ENCODE data around the gene SBSN.

- TF ChIP-seq, protein P1, sequence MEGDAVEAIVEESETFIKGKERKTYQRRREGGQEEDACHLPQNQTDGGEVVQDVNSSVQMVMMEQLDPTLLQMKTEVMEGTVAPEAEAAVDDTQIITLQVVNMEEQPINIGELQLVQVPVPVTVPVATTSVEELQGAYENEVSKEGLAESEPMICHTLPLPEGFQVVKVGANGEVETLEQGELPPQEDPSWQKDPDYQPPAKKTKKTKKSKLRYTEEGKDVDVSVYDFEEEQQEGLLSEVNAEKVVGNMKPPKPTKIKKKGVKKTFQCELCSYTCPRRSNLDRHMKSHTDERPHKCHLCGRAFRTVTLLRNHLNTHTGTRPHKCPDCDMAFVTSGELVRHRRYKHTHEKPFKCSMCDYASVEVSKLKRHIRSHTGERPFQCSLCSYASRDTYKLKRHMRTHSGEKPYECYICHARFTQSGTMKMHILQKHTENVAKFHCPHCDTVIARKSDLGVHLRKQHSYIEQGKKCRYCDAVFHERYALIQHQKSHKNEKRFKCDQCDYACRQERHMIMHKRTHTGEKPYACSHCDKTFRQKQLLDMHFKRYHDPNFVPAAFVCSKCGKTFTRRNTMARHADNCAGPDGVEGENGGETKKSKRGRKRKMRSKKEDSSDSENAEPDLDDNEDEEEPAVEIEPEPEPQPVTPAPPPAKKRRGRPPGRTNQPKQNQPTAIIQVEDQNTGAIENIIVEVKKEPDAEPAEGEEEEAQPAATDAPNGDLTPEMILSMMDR (conservative IDR thresholded peaks at IDR 0.05; ENCODE audit: low read length), result no peak
- no peak for TF ChIP-seq EZH2phosphoT487 (IDR thresholded peaks at IDR 0.05; ENCODE audit: borderline replicate concordance)
Measured at GRCh38 chr19:35497406-35497805, 30.7 kb downstream of the SBSN start.

All from Loucy (cell line).